HEK293T (cell line): ENCODE results near the gene DLK1.

Experiments
- BHLHE40 ChIP-seq: fragments of 450-650 bp; IDR thresholded peaks from 2 replicates; pipeline ENCODE4 v1.6.1; 2016; ENCODE audit warnings: mild to moderate bottlenecking, moderate library complexity, borderline replicate concordance
- CTBP1 ChIP-seq: fragments of 450-650 bp; IDR thresholded peaks from 2 replicates; pipeline ENCODE4 v1.6.1; 2016; ENCODE audit warnings: borderline replicate concordance
- ELF4 ChIP-seq: fragments of 450-650 bp; IDR thresholded peaks from 2 replicates; pipeline ENCODE4 v1.6.1; 2017; ENCODE audit warnings: antibody characterized with exemption
- FOXA1 ChIP-seq: fragments of 450-650 bp; IDR thresholded peaks from 2 replicates; pipeline ENCODE4 v1.6.1; 2016; ENCODE audit warnings: mild to moderate bottlenecking
- FOXK2 ChIP-seq: fragments of 450-650 bp; IDR thresholded peaks from 2 replicates; pipeline ENCODE4 v1.6.1; 2016; ENCODE audit warnings: mild to moderate bottlenecking
- FOXM1 ChIP-seq: fragments of 450-650 bp; IDR thresholded peaks from 2 replicates; pipeline ENCODE4 v1.6.1; 2017; ENCODE audit warnings: mild to moderate bottlenecking, borderline replicate concordance
- HDGF ChIP-seq: fragments of 450-650 bp; IDR thresholded peaks from 2 replicates; pipeline ENCODE4 v1.6.1; 2017; ENCODE audit warnings: antibody characterized with exemption, borderline replicate concordance
- L3MBTL2 ChIP-seq: fragments of 450-650 bp; conservative IDR thresholded peaks from 2 replicates; pipeline ENCODE4 v1.6.1; 2016; ENCODE audit warnings: mild to moderate bottlenecking
- LEF1 ChIP-seq: fragments of 450-650 bp; IDR thresholded peaks from 2 replicates; pipeline ENCODE4 v1.6.1; 2017; ENCODE audit warnings: mild to moderate bottlenecking, borderline replicate concordance
- NFRKB ChIP-seq: fragments of 450-650 bp; IDR thresholded peaks from 2 replicates; pipeline ENCODE4 v1.6.1; 2016; ENCODE audit warnings: mild to moderate bottlenecking, moderate library complexity
- SP1 ChIP-seq: fragments of 450-650 bp; IDR thresholded peaks from 2 replicates; pipeline ENCODE4 v1.6.1; 2017
- SUZ12 ChIP-seq: fragments of 450-650 bp; IDR thresholded peaks from 2 replicates; pipeline ENCODE4 v1.6.1; 2016; ENCODE audit warnings: mild to moderate bottlenecking
- ZNF384 ChIP-seq: fragments of 450-650 bp; IDR thresholded peaks from 2 replicates; pipeline ENCODE4 v1.6.1; 2016

GRCh38 chr14:100737526-100737925 lies 10.8 kb downstream of the DLK1 start:
- TF ChIP-seq NFRKB, result no peak
- TF ChIP-seq ZNF384, result no peak
- TF ChIP-seq FOXK2, result no peak
- TF ChIP-seq HDGF, result no peak
- TF ChIP-seq FOXA1, result no peak
- TF ChIP-seq SUZ12, result no peak
- no peak for TF ChIP-seq L3MBTL2
- TF ChIP-seq SP1, result no peak
- no peak for TF ChIP-seq LEF1
- TF ChIP-seq ELF4, result no peak
- no peak for TF ChIP-seq FOXM1
- no peak for TF ChIP-seq CTBP1
- no peak for TF ChIP-seq BHLHE40
